ENCODE data around the gene BBX.

- no peak for TF ChIP-seq CTCF (IDR thresholded peaks at IDR 0.05; ENCODE audit: insufficient read depth, low read length)
- TF ChIP-seq POLR2AphosphoS5 (IDR thresholded peaks at IDR 0.05; ENCODE audit: low read depth): no peak
- TF ChIP-seq REST (IDR thresholded peaks at IDR 0.05; ENCODE audit: insufficient replicate concordance, low read depth): no peak
- no peak for TF ChIP-seq GABPA (IDR thresholded peaks at IDR 0.05; ENCODE audit: low read depth)
- TF ChIP-seq SPI1 (IDR thresholded peaks at IDR 0.05; ENCODE audit: borderline replicate concordance, low read depth): no peak
Observed at GRCh38 chr3:107632576-107632975, 109.8 kb downstream of the BBX start.
